ENCODE results near the gene EYS. TPM values are rescaled to one million over a fixed set of nuclear protein-coding genes. Genes with fewer than 3 reads are reported as not detected.

EYS gene
- not detected for total RNA-seq

DNA sequence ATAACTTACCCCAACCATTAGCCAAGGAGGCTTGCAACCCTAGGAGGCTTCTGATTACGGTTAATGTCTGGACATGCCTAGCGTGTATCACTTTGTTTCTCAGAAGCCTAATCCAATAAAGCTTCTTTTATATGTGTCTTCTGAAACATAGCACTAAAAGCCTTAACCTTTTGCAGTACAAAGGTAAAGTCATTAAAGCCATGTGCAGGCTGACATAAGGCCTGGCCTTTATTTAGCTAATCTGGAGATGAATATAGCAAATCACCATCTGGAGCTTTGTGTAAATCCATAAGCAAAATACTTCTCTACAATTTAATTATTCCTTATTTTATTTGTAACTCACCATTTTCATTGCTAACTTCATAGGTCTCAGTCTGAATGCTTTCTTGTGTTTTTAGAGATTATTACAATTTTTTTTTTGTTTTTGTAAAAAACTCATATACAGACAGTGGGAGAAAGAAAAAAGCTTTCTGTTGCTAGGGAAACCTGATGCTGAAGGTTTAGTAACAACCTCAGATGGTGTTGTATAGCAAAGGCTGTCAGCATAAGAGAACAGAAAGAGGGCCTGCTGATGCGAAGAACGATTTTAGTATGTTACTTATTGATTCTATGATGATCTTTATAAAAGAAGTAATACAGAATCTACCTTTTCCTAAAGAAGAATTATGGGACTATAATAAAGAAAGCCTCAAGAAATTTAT, at the start of gene EYS:
Gene EYS, minus strand, starts transcription at position 101 of the 701 bp plus-strand sequence. CDS start 211,816 bp downstream, outside the sequence.
- no peaks in the 10 kb centered on the region for H3K9me3 ChIP-seq
- H3K27ac ChIP-seq = no peak within 1 kb of the TSS
- no peak for DNase-seq (ENCODE audit: low spot score in 2 of 2)
- H3K4me1 ChIP-seq = no peaks in the 10 kb centered on the region
- TF ChIP-seq, protein P1, sequence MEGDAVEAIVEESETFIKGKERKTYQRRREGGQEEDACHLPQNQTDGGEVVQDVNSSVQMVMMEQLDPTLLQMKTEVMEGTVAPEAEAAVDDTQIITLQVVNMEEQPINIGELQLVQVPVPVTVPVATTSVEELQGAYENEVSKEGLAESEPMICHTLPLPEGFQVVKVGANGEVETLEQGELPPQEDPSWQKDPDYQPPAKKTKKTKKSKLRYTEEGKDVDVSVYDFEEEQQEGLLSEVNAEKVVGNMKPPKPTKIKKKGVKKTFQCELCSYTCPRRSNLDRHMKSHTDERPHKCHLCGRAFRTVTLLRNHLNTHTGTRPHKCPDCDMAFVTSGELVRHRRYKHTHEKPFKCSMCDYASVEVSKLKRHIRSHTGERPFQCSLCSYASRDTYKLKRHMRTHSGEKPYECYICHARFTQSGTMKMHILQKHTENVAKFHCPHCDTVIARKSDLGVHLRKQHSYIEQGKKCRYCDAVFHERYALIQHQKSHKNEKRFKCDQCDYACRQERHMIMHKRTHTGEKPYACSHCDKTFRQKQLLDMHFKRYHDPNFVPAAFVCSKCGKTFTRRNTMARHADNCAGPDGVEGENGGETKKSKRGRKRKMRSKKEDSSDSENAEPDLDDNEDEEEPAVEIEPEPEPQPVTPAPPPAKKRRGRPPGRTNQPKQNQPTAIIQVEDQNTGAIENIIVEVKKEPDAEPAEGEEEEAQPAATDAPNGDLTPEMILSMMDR (IDR thresholded peaks at IDR 0.05) = no peak
- intact Hi-C loops (cut with DNase I) = no loop called here
- no peaks in the 10 kb centered on the region for H3K27me3 ChIP-seq
- no peak within 1 kb of the TSS for H3K4me3 ChIP-seq
- H3K36me3 ChIP-seq = no peaks in the 10 kb centered on the region

DNA sequence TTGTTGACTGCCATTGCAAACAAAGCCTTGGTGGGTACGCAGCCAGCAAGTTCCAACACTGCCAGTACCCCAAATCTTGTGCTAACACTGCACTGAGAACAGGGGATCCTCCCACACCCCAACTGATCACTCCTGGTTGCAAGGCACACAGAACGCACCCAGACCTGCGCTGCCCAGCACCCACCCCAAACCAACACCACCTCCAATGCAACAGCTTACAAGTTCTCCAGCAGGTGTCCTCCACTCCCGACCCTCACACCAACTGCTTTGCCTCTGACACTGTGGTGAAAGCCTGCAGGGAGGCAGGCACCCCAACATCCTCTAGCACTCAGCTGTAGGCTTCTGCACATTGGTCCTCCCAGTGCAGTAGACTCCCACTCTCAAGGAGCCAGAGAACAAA, 39.3 kb upstream of the EYS start:
- H3K27ac ChIP-seq = no peak overlapping the region
- TF ChIP-seq, protein P1 (IDR thresholded peaks at IDR 0.05) = no peak
- H3K36me3 ChIP-seq = no peaks in the 10 kb centered on the region
- no peak for DNase-seq (ENCODE audit: low spot score in 2 of 2)
- H3K9me3 ChIP-seq = no peaks in the 10 kb centered on the region
- no peak overlapping the region for H3K4me3 ChIP-seq
- no peaks in the 10 kb centered on the region for H3K4me1 ChIP-seq
- intact Hi-C loops (cut with DNase I) = no loop called here
- H3K27me3 ChIP-seq = no peaks in the 10 kb centered on the region

DNA sequence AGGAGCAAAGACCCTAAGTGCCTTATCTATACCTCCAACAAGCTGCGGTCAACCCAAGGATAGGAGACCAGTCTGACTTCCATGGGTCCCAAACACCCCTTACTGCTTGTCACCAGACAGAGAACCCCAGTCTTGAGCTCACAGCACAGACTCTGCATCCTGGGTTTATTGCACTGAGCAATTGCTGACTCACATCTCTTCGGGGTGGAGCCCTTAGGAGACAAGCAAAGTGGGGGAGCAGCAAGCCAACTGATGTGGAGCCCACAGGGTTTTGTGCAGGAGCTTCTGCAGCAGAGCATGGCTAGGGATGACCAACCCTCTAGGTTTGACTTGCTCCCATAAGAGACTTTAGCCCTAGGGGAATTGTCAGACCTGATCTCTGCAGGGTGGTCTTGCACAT, 38.6 kb upstream of the EYS start:
- Histone ChIP-seq H3K27ac (no peak overlapping the region), H3K36me3 (no peaks in the 10 kb centered on the region), H3K27me3 (no peaks in the 10 kb centered on the region), H3K9me3 (no peaks in the 10 kb centered on the region), H3K4me3 (no peak overlapping the region), H3K4me1 (no peaks in the 10 kb centered on the region)
- DNase-seq (ENCODE audit: low spot score in 2 of 2) = no peak
- TF ChIP-seq, protein P1 (IDR thresholded peaks at IDR 0.05) = no peak
- intact Hi-C loops (cut with DNase I) = no loop called here

DNA sequence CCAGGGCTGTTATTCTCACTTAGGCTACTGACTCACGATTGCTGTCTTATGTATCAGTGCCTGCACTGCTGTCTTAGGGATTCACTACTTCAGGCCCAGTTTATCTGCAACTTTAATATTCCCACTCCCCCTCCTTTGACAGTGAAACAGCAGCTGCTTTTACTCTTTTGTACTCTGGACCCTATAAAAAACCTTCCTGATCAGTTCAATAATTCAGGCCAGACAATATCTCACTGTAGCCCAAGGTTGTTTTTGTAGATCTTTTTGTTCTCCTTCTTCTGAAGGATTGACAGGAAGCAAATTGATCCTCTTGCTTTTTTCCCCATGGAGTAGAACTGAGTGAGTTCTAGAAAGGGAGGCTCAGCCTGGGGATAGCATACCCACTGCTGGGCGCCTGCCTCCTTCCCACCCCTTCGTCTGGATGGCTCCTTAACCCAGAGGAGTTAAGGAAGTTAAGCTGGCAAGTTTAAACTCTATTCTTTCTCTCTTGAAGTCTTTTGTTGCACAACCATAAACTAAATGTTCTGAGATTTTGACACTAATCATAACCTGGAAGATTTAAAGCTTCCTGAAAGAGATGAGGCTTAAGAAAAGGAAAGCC, 22.0 kb upstream of the EYS start:
- Histone ChIP-seq H3K4me1 (no peaks in the 10 kb centered on the region), H3K4me3 (no peak overlapping the region), H3K36me3 (no peaks in the 10 kb centered on the region), H3K27ac (no peak overlapping the region), H3K27me3 (no peaks in the 10 kb centered on the region), H3K9me3 (no peaks in the 10 kb centered on the region)
- no peak for DNase-seq (ENCODE audit: low spot score in 2 of 2)
- TF ChIP-seq, protein P1 (IDR thresholded peaks at IDR 0.05) = no peak
- intact Hi-C loops (cut with DNase I) = no loop called here

DNA sequence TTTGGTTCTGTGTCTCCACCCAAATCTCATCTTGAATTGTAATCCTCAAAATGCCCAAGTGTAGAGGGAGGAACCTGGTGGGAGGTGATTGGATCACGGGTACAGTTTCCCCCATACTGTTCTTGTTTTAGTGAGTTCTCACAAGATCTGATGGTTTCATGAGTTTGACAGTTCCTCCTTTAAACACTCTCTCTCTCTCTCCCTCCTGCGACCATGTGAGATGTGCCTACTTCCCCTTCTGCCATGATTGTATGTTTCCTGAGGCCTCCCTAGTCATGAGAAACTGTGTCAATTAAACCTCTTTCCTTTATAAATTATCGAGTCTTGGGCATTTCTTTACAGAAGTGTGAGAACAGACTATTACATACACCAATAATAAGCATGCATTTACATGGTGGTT, 12.1 kb upstream of the EYS start:
- Histone ChIP-seq H3K4me3 (no peak overlapping the region), H3K9me3 (no peaks in the 10 kb centered on the region), H3K27me3 (no peaks in the 10 kb centered on the region), H3K36me3 (no peaks in the 10 kb centered on the region), H3K4me1 (no peaks in the 10 kb centered on the region), H3K27ac (no peak overlapping the region)
- intact Hi-C loops (cut with DNase I) = no loop called here
- TF ChIP-seq, protein P1 (IDR thresholded peaks at IDR 0.05) = no peak
- DNase-seq (ENCODE audit: low spot score in 2 of 2) = no peak

All from ascending aorta (tissue), 2 donors.